Measurements from ENCODE around the gene MSRB1.

GRCh38 chr16:1918351-1919326, 24.4 kb downstream of the MSRB1 start, which contains the start of gene HS3ST6:
- TF ChIP-seq CTCF (IDR thresholded peaks at IDR 0.05) (no peak), POLR2A (IDR thresholded peaks at IDR 0.05) (no peak)
